GM19438 (cell line): ENCODE data around the gene ARHGEF38.

ENCODE experiments used
- ATAC-seq: cut with Tn5 transposase; IDR thresholded peaks from one replicate; pipeline ENCODE4 v1.9.1; 2021; ENCODE audit warnings: low read depth; ENCODE audit not compliant: unreplicated experiment

Gene ARHGEF38

GRCh38 chr4:105551965-105552746 lies at the start of gene ARHGEF38:
TSS of gene ARHGEF38 (plus strand) at chr4:105552620. CDS start at chr4:105552766, 146 bp downstream.
- no peak for ATAC-seq

GRCh38 chr4:105503484-105503883 lies 48.9 kb upstream of the ARHGEF38 start:
- no peak for ATAC-seq

GRCh38 chr4:105504744-105505143 lies 47.7 kb upstream of the ARHGEF38 start:
- no peak for ATAC-seq

GRCh38 chr4:105509291-105509690 lies 43.1 kb upstream of the ARHGEF38 start:
- peak; percentile 94 for ATAC-seq

GRCh38 chr4:105509714-105510113 lies 42.7 kb upstream of the ARHGEF38 start:
- no peak for ATAC-seq

GRCh38 chr4:105510245-105510644 lies 42.2 kb upstream of the ARHGEF38 start:
- ATAC-seq: no peak

- ATAC-seq: peak; percentile 62
These were observed 31.3 kb upstream of the ARHGEF38 start for GRCh38 chr4:105520819-105521790.

- no peak for ATAC-seq
These were observed 25.8 kb upstream of the ARHGEF38 start for GRCh38 chr4:105526656-105527055.

- ATAC-seq: no peak
These were observed 25.3 kb upstream of the ARHGEF38 start for GRCh38 chr4:105527081-105527480.

- no peak for ATAC-seq
These were observed 15.8 kb upstream of the ARHGEF38 start for GRCh38 chr4:105536601-105537000.

- no peak for ATAC-seq
These were observed 11.0 kb upstream of the ARHGEF38 start for GRCh38 chr4:105541420-105541819.

- ATAC-seq: no peak
These were observed 10.4 kb upstream of the ARHGEF38 start for GRCh38 chr4:105542039-105542438.

GRCh38 chr4:105543346-105543745 lies 9.1 kb upstream of the ARHGEF38 start:
- no peak for ATAC-seq

- ATAC-seq: no peak
These were observed 8.5 kb upstream of the ARHGEF38 start for GRCh38 chr4:105543881-105544280.

GRCh38 chr4:105544520-105545286 lies 7.7 kb upstream of the ARHGEF38 start:
- ATAC-seq: no peak

- no peak for ATAC-seq
These were observed 6.3 kb upstream of the ARHGEF38 start for GRCh38 chr4:105546086-105546485.

- no peak for ATAC-seq
These were observed 4.7 kb upstream of the ARHGEF38 start for GRCh38 chr4:105547769-105548168.

- ATAC-seq: no peak
These were observed 3.9 kb upstream of the ARHGEF38 start for GRCh38 chr4:105548483-105548882.

- ATAC-seq: no peak
These were observed 1.8 kb upstream of the ARHGEF38 start for GRCh38 chr4:105550641-105551040.

GRCh38 chr4:105555409-105555808 lies 3.0 kb downstream of the ARHGEF38 start:
- ATAC-seq: no peak

- ATAC-seq: no peak
These were observed 3.8 kb downstream of the ARHGEF38 start for GRCh38 chr4:105556206-105556605.
